ENCODE results near the gene TMEFF2. TPM values are rescaled to one million over a fixed set of nuclear protein-coding genes. Genes with fewer than 3 reads are reported as not detected.

Gene TMEFF2
- total and polyA plus RNA-seq, 2 of the 8 experiments (the other 6 are each of a cell fraction or from before 2014, with no cell fraction given): 0.91 to 3.7 TPM

GRCh38 chr2:192206399-192206798 lies 11.7 kb upstream of the TMEFF2 start (continued):
- TF ChIP-seq CHD7 (IDR thresholded peaks at IDR 0.05; ENCODE audit: insufficient replicate concordance, low read length): no peak
- TF ChIP-seq SRF (IDR thresholded peaks at IDR 0.05; ENCODE audit: low read depth, low read length): no peak
- no peak for TF ChIP-seq CHD1 (IDR thresholded peaks at IDR 0.05; ENCODE audit: low read depth, low read length)
- TF ChIP-seq CTBP2 (IDR thresholded peaks at IDR 0.05; ENCODE audit: borderline replicate concordance, insufficient read depth, insufficient read length, low read length): no peak
- TF ChIP-seq RFX5 (IDR thresholded peaks at IDR 0.05; ENCODE audit: borderline replicate concordance, low read depth, low read length): no peak
- TF ChIP-seq SAP30 (IDR thresholded peaks at IDR 0.05; ENCODE audit: insufficient read depth, insufficient replicate concordance, low read length): no peak
- no peak for TF ChIP-seq KDM4A (IDR thresholded peaks at IDR 0.05; ENCODE audit: low read depth, low read length, severe bottlenecking)
- no peak for TF ChIP-seq TAF1 (IDR thresholded peaks at IDR 0.05; ENCODE audit: low read depth, low read length)
- TF ChIP-seq TCF12 (IDR thresholded peaks at IDR 0.05; ENCODE audit: low read depth, low read length): no peak

Data from H1 (cell line).